Neural progenitor cell (in vitro differentiated cells): ENCODE data around the gene TMPRSS4.

Experiments used
- CTCF ChIP-seq: fragments of 200-600 bp; sonication (generic); IDR thresholded peaks from 2 replicates; pipeline ENCODE4 v1.5.1; 2017; ENCODE audit warnings: antibody characterized with exemption, mild to moderate bottlenecking
- EZH2 ChIP-seq: fragments of 200-600 bp; sonication (generic); IDR thresholded peaks from 2 replicates; pipeline ENCODE4 v1.6.1; 2017; ENCODE audit warnings: antibody characterized with exemption, mild to moderate bottlenecking, moderate library complexity

- TF ChIP-seq CTCF, result no peak
- no peak for TF ChIP-seq EZH2
These were observed 52.7 kb downstream of the TMPRSS4 start for GRCh38 chr11:118129471-118130172.
